GM12878 (cell line): ENCODE data around the gene CEP135. TPM values are rescaled to one million over a fixed set of nuclear protein-coding genes. Genes with fewer than 3 reads are reported as not detected.

Source experiments
- ATAC-seq: fragments of 200-7000 bp; cut with Tn5 transposase; 3 replicates; pipeline ENCODE4 v1.9.1; 2020; ENCODE audit warnings: mild to moderate bottlenecking, moderate library complexity
- BruUV-seq: library from RNA; stranded (reverse); fragments of 400-500 nt; replicated peaks from 2 replicates; lab custom pipeline; 2021; lab: Mats Ljungman, UMichigan
- CTCF ChIA-PET: fragments of 300-600 bp; sonication (Branson Sonifier 250); formaldehyde crosslinking; extraction: SDS; loops from one replicate; lab custom pipeline; 2021; ENCODE audit warnings: inconsistent platforms; lab: Yijun Ruan, JAX
- POLR2A ChIA-PET: fragments of 350-600 bp; formaldehyde crosslinking; extraction: SDS; loops from one replicate; lab custom pipeline; 2021; ENCODE audit warnings: inconsistent platforms; lab: Charles Lee
- RAD21 ChIA-PET: fragments of 300-600 bp; sonication (Branson Sonifier 250); formaldehyde crosslinking; loops from one replicate; lab custom pipeline; 2023; ENCODE audit warnings: antibody characterized with exemption; ENCODE audit not compliant: unreplicated experiment; lab: Charles Lee
- SMC1A ChIA-PET: fragments of 300-600 bp; sonication (Branson Sonifier 250); formaldehyde crosslinking; loops from one replicate; lab custom pipeline; 2023; ENCODE audit not compliant: unreplicated experiment, uncharacterized antibody; lab: Charles Lee
- DNase-seq: peaks from one replicate; pipeline ENCODE4 v3.0.0-alpha.2; 2011; ENCODE audit warnings: low read depth, low spot score
- FAIRE-seq: peaks from 3 replicates; lab custom pipeline; 2011; peaks lifted over from hg19 to GRCh38; lab: Jason Lieb, UNC
- H2AFZ ChIP-seq: 2 replicates; pipeline ENCODE4 v1.6.0; 2011; ENCODE audit warnings: low read depth, low read length, control low read depth; ENCODE audit not compliant: control insufficient read depth
- H3K27ac ChIP-seq: 2 replicates; pipeline ENCODE4 v1.5.1; 2011; ENCODE audit warnings: control low read depth; ENCODE audit not compliant: control insufficient read depth, insufficient read depth
- H3K27me3 ChIP-seq, 2 experiments: replicated peaks in 1 of 2; 2 replicates each; pipeline versions ENCODE4 v1.6.0 to v1.6.1; 2011; ENCODE audit warnings: low read length in 1 of 2; ENCODE audit not compliant: control insufficient read depth in 2 of 2, insufficient read depth in 2 of 2
- H3K36me3 ChIP-seq, 2 experiments: 2 replicates each; pipeline ENCODE4 v1.5.1; 2011; ENCODE audit warnings: low read length in 1 of 2; ENCODE audit not compliant: control insufficient read depth in 2 of 2, insufficient read depth in 2 of 2
- H3K4me1 ChIP-seq: 2 replicates; pipeline ENCODE4 v1.6.1; 2011; ENCODE audit warnings: mild to moderate bottlenecking, low read length, moderate library complexity, mixed read lengths; ENCODE audit not compliant: control insufficient read depth, insufficient read depth
- H3K4me2 ChIP-seq: 2 replicates; pipeline ENCODE4 v1.6.0; 2011; ENCODE audit warnings: control low read depth; ENCODE audit not compliant: control insufficient read depth, insufficient read depth
- H3K4me3 ChIP-seq: fragments of 200-600 bp; sonication (generic); 2 replicates; pipeline ENCODE4 v1.5.1; 2016
- H3K79me2 ChIP-seq: 2 replicates; pipeline ENCODE4 v1.6.0; 2011; ENCODE audit warnings: low read length; ENCODE audit not compliant: control insufficient read depth, insufficient read depth
- H3K9ac ChIP-seq: 2 replicates; pipeline ENCODE4 v1.8.0; 2011; ENCODE audit warnings: low read length, control low read depth, mixed read lengths; ENCODE audit not compliant: control insufficient read depth, insufficient read depth
- H3K9me3 ChIP-seq: replicated peaks from 3 replicates; pipeline ENCODE4 v1.5.1; 2011; ENCODE audit warnings: mild to moderate bottlenecking, low read length; ENCODE audit not compliant: control insufficient read depth, insufficient read depth
- H4K20me1 ChIP-seq: 2 replicates; pipeline ENCODE4 v1.6.0; 2011; ENCODE audit not compliant: control insufficient read depth, insufficient read depth
- CHD1 ChIP-seq: IDR thresholded peaks from 2 replicates; pipeline ENCODE4 v1.6.1; 2012; ENCODE audit warnings: low read depth, low read length, improper control_type of control experiment
- CHD2 ChIP-seq: IDR thresholded peaks from 2 replicates; pipeline ENCODE4 v1.6.1; 2011; ENCODE audit warnings: low read depth, low read length, improper control_type of control experiment, borderline replicate concordance
- HDAC2 ChIP-seq: fragments of 200-600 bp; sonication (generic); IDR thresholded peaks from 2 replicates; pipeline ENCODE4 v1.6.1; 2017
- NR2C1 ChIP-seq: fragments of 450-650 bp; IDR thresholded peaks from 2 replicates; pipeline ENCODE4 v1.6.1; 2017; ENCODE audit warnings: antibody characterized with exemption, mild to moderate bottlenecking, moderate library complexity
- NR2F1 ChIP-seq: fragments of 450-650 bp; conservative IDR thresholded peaks from 2 replicates; pipeline ENCODE4 v1.6.1; 2017; ENCODE audit warnings: mild to moderate bottlenecking
- RB1 ChIP-seq: fragments of 450-650 bp; formaldehyde crosslinking; IDR thresholded peaks from 2 replicates; pipeline ENCODE4 v1.6.1; 2017; ENCODE audit warnings: mild to moderate bottlenecking, borderline replicate concordance
- STAT1 ChIP-seq: fragments of 450-650 bp; conservative IDR thresholded peaks from 2 replicates; pipeline ENCODE4 v1.6.1; 2014; ENCODE audit warnings: antibody characterized with exemption, mild to moderate bottlenecking
- WGBS: methylation state at CpG from one replicate; pipeline ENCODE4 v1.1.6; 2016; ENCODE audit warnings: low lambda C conversion rate; ENCODE audit not compliant: insufficient replicate concordance, insufficient coverage; ENCODE audit errors: missing lambda C conversion rate; 5-methylcytosine and 5-hydroxymethylcytosine counted together
- in situ Hi-C: fragments of 300-500 bp; cut with MboI; formaldehyde crosslinking; loops from 9 replicates; pipeline ENCODE4 v1.14.3; 2018; ENCODE audit warnings: mixed read lengths
- intact Hi-C: fragments of 100-400 bp; cut with micrococcal nuclease; formaldehyde crosslinking; loops from one replicate; pipeline ENCODE4 v1.14.2; 2022; ENCODE audit not compliant: unreplicated experiment
- polyA plus RNA-seq, 11 experiments: library from polyadenylated mRNA; depleted of rRNA in 4 of 11; unstranded in 6 of 11; stranded (reverse) in 5 of 11; fragments of >200 nt; fragmentation: Nextera tagmentation in 4 of 11; fragmentation: Illumina TruSeq in 1 of 11; extraction: Ambion mirVana in 4 of 11; extraction: Trizol in 1 of 11; gene quantifications; 1 replicate in 1 of 11; 2 replicates in 10 of 11; pipeline versions ENCODE4 v1.2.1 to v1.2.3, GENCODE V29; 2011 to 2016; ENCODE audit warnings: inconsistent platforms in 2 of 11, missing spikeins in 2 of 11, low read depth in 1 of 11
- total RNA-seq, 4 experiments: library from RNA; depleted of rRNA in 3 of 4; stranded (reverse); fragments of >200 nt in 3 of 4; fragmentation: Illumina TruSeq in 1 of 4; extraction: Trizol in 1 of 4; gene quantifications; 2 replicates each; pipeline versions ENCODE4 v1.2.1 to v1.2.3, GENCODE V29; 2013 to 2021
- TF ChIP-seq, protein P1 (sequence below): fragments of 450-650 bp; formaldehyde crosslinking; IDR thresholded peaks from 2 replicates; pipeline ENCODE4 v1.4.0; 2022; ENCODE audit warnings: mild to moderate bottlenecking, moderate library complexity
- TF ChIP-seq, protein P2 (sequence below): fragments of 450-650 bp; IDR thresholded peaks from 2 replicates; pipeline ENCODE4 v1.6.1; 2016; ENCODE audit warnings: mild to moderate bottlenecking

CEP135 gene
- total and polyA plus RNA-seq, 10 of the 15 experiments (the other 5 are each of a cell fraction or from before 2014, with no cell fraction given): 2.9 to 13.6 (median 10.1) TPM

GRCh38 chr4:56003606-56004005 is 54.9 kb downstream of the CEP135 start:
- H4K20me1 ChIP-seq: no peaks in the 10 kb centered on the region
- no TSS peak for BruUV-seq
- H3K9ac ChIP-seq: no peak overlapping the region
- no peak overlapping the region for H3K27ac ChIP-seq
- H3K4me3 ChIP-seq: no peak overlapping the region
- DNase-seq (no peak), FAIRE-seq (no peak), ATAC-seq (no peak)
- no peaks in the 10 kb centered on the region for H3K4me1 ChIP-seq
- RAD21 ChIA-PET: no interaction called here
- H3K9me3 ChIP-seq: no peaks in the 10 kb centered on the region; the same call in 2 of the 3 replicates
- no peaks in the 10 kb centered on the region for H3K79me2 ChIP-seq
- SMC1A ChIA-PET: interaction anchor here (1.0 to 1.2 kb wide), 2 partner anchors 10 to 26 kb away, joined by 3 to 4 read pairs; no protein-coding TSS in a partner anchor
- in situ Hi-C loops (no loop called here), intact Hi-C loops (no loop called here)
- H2AFZ ChIP-seq: no peak overlapping the region
- peaks cover 0 to 13% of the 10 kb centered on the region in 2 experiments; a peak in 3 of 4 replicates for H3K36me3 ChIP-seq
- POLR2A ChIA-PET: no interaction called here
- H3K4me2 ChIP-seq: no peak overlapping the region
- no peaks in the 10 kb centered on the region for H3K27me3 ChIP-seq
- WGBS: 100% methylated on average over 3 of the region's 3 CpGs
- TF ChIP-seq, protein P1, sequence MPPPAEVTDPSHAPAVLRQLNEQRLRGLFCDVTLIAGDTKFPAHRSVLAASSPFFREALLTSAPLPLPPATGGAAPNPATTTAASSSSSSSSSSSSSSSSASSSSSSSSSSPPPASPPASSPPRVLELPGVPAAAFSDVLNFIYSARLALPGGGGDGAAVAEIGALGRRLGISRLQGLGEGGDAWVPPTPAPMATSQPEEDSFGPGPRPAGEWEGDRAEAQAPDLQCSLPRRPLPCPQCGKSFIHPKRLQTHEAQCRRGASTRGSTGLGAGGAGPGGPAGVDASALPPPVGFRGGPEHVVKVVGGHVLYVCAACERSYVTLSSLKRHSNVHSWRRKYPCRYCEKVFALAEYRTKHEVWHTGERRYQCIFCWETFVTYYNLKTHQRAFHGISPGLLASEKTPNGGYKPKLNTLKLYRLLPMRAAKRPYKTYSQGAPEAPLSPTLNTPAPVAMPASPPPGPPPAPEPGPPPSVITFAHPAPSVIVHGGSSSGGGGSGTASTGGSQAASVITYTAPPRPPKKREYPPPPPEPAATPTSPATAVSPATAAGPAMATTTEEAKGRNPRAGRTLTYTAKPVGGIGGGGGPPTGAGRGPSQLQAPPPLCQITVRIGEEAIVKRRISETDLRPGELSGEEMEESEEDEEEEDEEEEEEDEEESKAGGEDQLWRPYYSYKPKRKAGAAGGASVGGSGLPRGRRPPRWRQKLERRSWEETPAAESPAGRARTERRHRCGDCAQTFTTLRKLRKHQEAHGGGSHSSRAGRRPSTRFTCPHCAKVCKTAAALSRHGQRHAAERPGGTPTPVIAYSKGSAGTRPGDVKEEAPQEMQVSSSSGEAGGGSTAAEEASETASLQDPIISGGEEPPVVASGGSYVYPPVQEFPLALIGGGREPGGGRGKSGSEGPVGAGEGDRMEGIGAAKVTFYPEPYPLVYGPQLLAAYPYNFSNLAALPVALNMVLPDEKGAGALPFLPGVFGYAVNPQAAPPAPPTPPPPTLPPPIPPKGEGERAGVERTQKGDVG (CRISPR knock-in tag): no peak
- TF ChIP-seq CHD2 (no peak), NR2C1 (no peak), STAT1 (no peak), HDAC2 (no peak), RB1 (no peak), NR2F1 (no peak), CHD1 (no peak)
- TF ChIP-seq, protein P2, sequence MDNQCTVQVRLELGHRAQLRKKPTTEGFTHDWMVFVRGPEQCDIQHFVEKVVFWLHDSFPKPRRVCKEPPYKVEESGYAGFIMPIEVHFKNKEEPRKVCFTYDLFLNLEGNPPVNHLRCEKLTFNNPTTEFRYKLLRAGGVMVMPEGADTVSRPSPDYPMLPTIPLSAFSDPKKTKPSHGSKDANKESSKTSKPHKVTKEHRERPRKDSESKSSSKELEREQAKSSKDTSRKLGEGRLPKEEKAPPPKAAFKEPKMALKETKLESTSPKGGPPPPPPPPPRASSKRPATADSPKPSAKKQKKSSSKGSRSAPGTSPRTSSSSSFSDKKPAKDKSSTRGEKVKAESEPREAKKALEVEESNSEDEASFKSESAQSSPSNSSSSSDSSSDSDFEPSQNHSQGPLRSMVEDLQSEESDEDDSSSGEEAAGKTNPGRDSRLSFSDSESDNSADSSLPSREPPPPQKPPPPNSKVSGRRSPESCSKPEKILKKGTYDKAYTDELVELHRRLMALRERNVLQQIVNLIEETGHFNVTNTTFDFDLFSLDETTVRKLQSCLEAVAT: no peak
- CTCF ChIA-PET: no interaction called here
